HG03571 (cell line): Measurements from ENCODE around the gene SPDYE4.
"Not testable (repeated sequence)": the region's sequence is repeated elsewhere in the genome, so short reads cannot be mapped to it uniquely, and the experiment has no call there.

Experiments used
- ATAC-seq: cut with Tn5 transposase; IDR thresholded peaks from one replicate; pipeline ENCODE4 v1.9.1; 2021; ENCODE audit not compliant: unreplicated experiment

Gene SPDYE4

DNA sequence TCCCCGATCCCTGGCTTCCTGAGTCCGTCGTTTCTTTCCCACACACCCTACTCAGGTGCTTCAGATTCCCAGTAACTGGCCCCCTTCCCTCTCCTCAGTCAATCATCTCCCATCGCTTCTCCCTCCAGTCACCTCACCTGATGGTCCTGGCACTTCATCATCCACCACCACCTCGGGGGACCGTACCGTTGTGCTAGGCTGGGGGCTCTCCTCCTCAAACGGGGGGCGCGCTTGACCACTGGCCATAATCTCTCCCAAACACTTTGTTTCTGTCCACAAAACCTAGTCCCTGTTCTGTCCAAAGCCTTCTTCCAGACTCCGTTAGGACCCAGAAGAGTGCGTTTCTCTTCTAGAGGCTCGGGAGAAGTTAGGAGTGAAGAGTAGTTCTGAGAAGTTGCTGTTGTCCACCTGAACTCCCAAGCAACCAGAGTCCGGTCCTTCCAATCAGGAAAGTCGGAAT, at the start of gene SPDYE4:
Gene SPDYE4 (minus strand): TSS at position 410 of the 460 bp plus-strand sequence. CDS start 164 bp downstream, at position 246.
- ATAC-seq, result no peak

GRCh38 chr17:8806926-8807550, 48.7 kb upstream of the SPDYE4 start:
- peak; percentile 85 for ATAC-seq

- ATAC-seq, result no peak
Measured at GRCh38 chr17:8806253-8806925, 48.0 kb upstream of the SPDYE4 start.

DNA sequence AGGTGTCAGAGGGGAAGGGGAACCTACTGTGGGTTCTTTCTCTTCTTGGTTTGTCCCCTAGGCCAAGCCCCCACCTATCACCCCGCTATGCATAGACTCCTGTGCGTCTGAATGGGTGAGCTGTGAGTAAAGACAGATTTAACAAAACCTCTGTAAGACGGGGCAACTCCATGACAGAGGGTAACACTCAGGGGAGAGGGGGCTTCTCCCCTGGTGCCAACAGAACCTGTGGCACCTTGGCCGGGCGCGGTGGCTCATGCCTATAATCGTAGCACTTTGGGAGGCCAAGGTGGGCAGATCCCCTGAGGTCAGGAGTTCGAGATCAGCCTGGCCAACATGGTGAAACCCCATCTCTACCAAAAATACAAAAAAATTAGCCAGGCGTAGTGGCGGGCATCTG, 47.0 kb upstream of the SPDYE4 start:
- not testable (repeated sequence) for ATAC-seq

DNA sequence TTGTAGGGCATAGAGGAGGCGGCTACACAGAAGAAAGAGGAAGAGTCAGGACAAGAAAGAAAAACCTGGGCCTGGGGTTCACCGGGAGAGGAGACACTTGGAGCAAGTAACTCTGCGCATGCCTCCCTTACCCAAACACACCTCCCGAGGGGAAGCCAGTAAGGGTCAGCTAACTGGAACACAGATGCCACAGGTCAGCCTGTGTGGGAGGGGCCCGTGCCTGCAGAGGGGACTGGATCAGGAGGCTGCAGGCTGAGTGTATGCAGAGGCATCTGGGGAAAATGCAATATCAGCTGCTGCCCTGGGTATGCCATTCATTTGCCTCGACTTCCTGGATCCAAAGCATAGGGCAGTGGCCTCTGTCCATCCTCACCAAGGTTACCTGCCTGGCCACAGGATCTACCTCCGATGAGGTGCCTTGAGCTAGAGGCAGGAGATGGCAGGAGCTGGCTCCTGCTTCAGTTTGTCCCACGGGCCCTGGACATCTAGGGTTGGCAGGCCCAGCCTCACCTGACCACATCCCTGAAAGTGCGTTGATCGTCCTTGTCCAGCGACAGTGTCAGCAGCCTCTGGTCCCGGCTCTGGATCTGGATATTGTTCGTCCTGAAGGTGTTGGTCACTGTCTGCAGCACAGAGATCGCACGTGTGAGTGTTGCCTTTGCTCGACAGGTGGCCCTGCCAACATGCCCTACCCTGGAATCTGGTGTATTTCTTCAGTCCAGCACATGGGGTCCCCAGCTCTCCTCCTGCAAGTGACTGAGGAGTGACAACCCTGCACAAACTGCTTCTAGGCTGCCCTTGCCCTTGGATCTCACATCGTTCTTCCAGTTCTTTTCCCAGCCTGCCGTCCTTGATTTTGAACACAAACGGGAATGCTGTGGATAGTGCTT, 45.4 kb upstream of the SPDYE4 start:
- no peak for ATAC-seq

DNA sequence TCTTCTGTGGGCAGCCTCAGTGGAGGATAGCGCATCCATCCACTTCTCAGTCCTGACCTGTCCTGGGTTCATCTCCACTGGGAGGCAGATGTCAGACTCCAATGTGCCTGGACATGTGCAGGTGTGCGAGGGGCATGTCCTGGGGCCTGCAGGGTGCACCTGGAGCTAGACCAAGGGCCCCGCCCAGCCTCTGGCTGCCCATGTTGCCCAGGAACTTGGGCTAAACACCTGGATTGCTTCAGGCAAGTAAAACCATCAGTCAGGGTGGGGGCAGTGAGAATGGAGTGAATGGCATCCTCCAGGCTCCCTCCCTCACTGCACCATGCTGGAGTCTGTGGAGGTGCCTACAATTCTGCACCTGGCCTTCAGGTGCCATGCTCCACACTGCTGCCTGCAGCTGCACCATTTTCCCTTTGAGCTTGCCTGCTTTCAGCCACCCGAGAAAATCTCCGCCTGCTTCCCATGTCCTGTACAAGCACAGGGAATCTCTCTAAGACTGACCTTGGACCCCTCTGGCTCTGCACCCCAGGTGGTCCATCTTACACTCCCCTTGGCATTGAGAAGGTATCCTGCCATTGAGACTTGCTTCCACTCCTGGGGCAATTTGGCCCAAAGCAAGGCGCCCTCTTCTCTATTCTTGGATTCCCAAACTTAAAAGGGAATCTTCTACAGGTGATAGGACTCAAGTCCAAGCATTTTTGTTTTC, 42.9 kb upstream of the SPDYE4 start:
- no peak for ATAC-seq

GRCh38 chr17:8800656-8801055, 42.3 kb upstream of the SPDYE4 start:
- ATAC-seq, result no peak

DNA sequence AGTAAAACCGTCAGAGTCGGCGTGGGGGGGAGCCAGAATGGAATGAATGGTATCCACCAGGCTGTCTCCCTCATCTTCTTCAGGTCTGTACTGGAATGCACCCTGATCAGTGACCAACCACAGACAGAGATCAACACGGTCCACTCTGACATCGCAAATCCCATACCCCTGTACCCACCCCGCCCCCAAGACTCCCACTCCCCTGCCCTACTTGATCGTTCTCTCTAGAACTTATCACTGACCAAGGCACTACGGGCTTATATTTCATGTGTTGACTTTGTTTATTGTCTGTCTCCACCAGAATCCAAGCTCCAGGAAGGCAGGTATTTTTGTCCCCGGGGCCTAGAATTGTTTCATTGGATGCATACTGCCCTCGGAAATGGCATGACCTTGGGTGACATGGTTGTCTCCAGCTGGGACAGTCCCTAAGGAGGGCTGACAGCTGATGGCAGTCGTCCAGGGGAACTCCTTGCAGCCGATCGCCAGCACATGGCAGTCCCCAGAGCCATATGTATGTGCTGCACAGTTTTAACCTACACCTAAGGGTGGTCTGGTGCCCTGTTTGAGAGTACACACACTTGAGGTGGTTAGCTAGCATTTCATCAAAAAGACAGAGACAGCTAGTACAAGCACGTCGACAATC, 41.3 kb upstream of the SPDYE4 start:
- no peak for ATAC-seq

GRCh38 chr17:8798846-8799569, 40.7 kb upstream of the SPDYE4 start, which contains the start of gene MFSD6L:
TSS of gene MFSD6L (minus strand) at chr17:8799365. CDS start at chr17:8799120, 245 bp downstream.
- no peak for ATAC-seq

- ATAC-seq, result no peak
Measured at GRCh38 chr17:8798176-8798845, 40.0 kb upstream of the SPDYE4 start.

DNA sequence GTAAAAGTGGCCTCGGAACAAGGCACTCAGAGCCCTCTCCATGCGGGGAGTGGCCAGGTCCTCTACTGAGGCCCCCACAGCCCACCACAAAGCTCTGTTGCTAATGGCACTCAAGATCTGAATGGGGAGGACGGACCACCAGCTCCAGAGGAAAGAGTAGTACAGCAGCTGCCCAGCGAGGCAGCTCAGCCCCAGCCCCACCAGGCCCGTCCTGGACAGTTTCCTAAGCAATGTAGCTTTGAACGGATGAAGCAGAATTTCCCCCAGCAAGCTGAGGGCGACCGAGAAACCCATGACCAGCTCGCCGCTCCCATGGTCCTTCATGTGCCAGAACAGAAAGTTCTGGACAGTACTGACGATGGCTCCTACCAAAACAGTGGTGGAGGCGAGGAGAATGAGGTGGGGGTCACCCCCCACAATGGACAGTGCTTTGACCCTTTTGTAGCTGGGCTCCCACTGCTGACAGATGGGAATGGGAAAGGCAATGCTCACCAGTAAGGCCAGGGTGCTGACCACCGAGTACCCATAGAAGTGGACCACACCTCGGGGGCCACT, 39.4 kb upstream of the SPDYE4 start:
- ATAC-seq, result no peak

GRCh38 chr17:8794636-8795035, 36.3 kb upstream of the SPDYE4 start:
- no peak for ATAC-seq

- ATAC-seq, result no peak
Measured at GRCh38 chr17:8793649-8794048, 35.3 kb upstream of the SPDYE4 start.

DNA sequence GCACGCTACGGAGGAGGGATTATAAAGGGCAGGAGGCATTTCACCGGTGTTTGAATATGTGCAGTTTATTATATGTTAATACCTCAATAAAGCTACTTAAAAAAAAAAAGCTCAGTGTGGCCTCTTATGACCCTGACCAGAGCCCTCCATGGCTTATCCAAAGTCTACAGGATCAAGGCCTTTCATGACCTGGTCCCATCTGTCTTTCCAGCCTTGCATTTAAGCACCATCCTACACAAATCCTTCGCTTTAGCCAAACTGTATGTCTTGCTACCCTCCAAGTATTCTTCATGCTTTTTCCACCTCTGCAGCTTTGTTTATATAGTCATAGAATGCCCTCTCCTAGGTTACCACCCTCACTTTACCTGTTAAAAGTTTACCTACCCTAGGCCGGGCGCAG, 34.3 kb upstream of the SPDYE4 start:
- no peak for ATAC-seq

GRCh38 chr17:8791910-8792270, 33.5 kb upstream of the SPDYE4 start:
- no peak for ATAC-seq

GRCh38 chr17:8791248-8791909, 33.0 kb upstream of the SPDYE4 start:
- no peak for ATAC-seq

- ATAC-seq, result no peak
Measured at GRCh38 chr17:8789743-8790142, 31.4 kb upstream of the SPDYE4 start.

DNA sequence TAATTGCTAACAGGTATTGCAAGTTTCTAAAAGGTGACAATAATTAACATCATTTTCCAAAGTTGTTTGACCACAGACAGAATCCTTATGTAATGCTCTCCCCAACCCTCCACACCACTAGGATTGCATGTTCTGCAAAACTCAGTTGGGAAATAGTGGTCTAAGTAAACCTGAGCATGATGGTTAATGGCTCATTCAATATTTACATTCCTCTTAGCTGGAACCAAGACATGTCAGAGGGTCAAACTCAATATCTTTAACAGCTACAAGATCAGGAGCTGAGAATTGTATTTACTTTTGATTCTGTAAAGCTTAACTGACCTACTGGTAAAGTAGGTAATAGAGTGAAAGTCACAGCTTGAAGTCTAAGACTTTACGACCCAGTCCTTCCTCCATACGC, 30.7 kb upstream of the SPDYE4 start:
- no peak for ATAC-seq
